ENCODE data around the gene INPP5A.
"Not testable (repeated sequence)": the region's sequence is repeated elsewhere in the genome, so short reads cannot be mapped to it uniquely, and the experiment has no call there.

INPP5A gene

GRCh38 chr10:132792099-132792498 is 254.5 kb downstream of the INPP5A start:
- DNase-seq (ENCODE audit: extremely low spot score, insufficient read length, low read depth); FAIRE-seq: not testable (repeated sequence)

- FAIRE-seq (no peak), DNase-seq (ENCODE audit: extremely low spot score, insufficient read length, low read depth) (no peak)
These were observed 255.2 kb downstream of the INPP5A start for GRCh38 chr10:132792796-132793195.

- no peak for FAIRE-seq
- DNase-seq (ENCODE audit: extremely low spot score, insufficient read length, low read depth): no peak
These were observed 255.6 kb downstream of the INPP5A start for GRCh38 chr10:132793213-132793612.

- DNase-seq (ENCODE audit: extremely low spot score, insufficient read length, low read depth): no peak
- FAIRE-seq: no peak
These were observed 256.6 kb downstream of the INPP5A start for GRCh38 chr10:132793871-132794849.

- FAIRE-seq (no peak), DNase-seq (ENCODE audit: extremely low spot score, insufficient read length, low read depth) (no peak)
These were observed 259.3 kb downstream of the INPP5A start for GRCh38 chr10:132796846-132797245.

- not testable (repeated sequence) for DNase-seq (ENCODE audit: extremely low spot score, insufficient read length, low read depth); FAIRE-seq
These were observed 260.4 kb downstream of the INPP5A start for GRCh38 chr10:132797986-132798385.

- FAIRE-seq: no peak
- DNase-seq (ENCODE audit: extremely low spot score, insufficient read length, low read depth): no peak
These were observed 260.8 kb downstream of the INPP5A start for GRCh38 chr10:132798403-132798802.

- FAIRE-seq: no peak
- DNase-seq (ENCODE audit: extremely low spot score, insufficient read length, low read depth): no peak
These were observed 261.3 kb downstream of the INPP5A start for GRCh38 chr10:132798876-132799275.

- no peak for FAIRE-seq
These were observed 262.3 kb downstream of the INPP5A start for GRCh38 chr10:132799865-132800264.

GRCh38 chr10:132802048-132802447 is 264.5 kb downstream of the INPP5A start:
- DNase-seq (ENCODE audit: extremely low spot score, insufficient read length, low read depth): no peak
- no peak for FAIRE-seq

More at GRCh38 chr10:132799865-132800264, 262.3 kb downstream of the INPP5A start:
- DNase-seq (ENCODE audit: extremely low spot score, insufficient read length, low read depth): no peak

GRCh38 chr10:132802694-132803320 is 265.2 kb downstream of the INPP5A start:
- FAIRE-seq: no peak
- DNase-seq (ENCODE audit: extremely low spot score, insufficient read length, low read depth): no peak

- DNase-seq (ENCODE audit: extremely low spot score, insufficient read length, low read depth) (no peak), FAIRE-seq (no peak)
These were observed 266.0 kb downstream of the INPP5A start for GRCh38 chr10:132803416-132804210.

GRCh38 chr10:132804287-132804686 is 266.7 kb downstream of the INPP5A start:
- FAIRE-seq (no peak), DNase-seq (ENCODE audit: extremely low spot score, insufficient read length, low read depth) (no peak)

- FAIRE-seq (no peak), DNase-seq (ENCODE audit: extremely low spot score, insufficient read length, low read depth) (no peak)
These were observed 267.3 kb downstream of the INPP5A start for GRCh38 chr10:132804785-132805426.

GRCh38 chr10:132805599-132805998 is 268.0 kb downstream of the INPP5A start:
- DNase-seq (ENCODE audit: extremely low spot score, insufficient read length, low read depth): no peak
- no peak for FAIRE-seq

GRCh38 chr10:132806110-132806509 is 268.5 kb downstream of the INPP5A start:
- FAIRE-seq (no peak), DNase-seq (ENCODE audit: extremely low spot score, insufficient read length, low read depth) (no peak)

GRCh38 chr10:132806561-132807003 is 269.0 kb downstream of the INPP5A start:
- DNase-seq (ENCODE audit: extremely low spot score, insufficient read length, low read depth): no peak
- no peak for FAIRE-seq

GRCh38 chr10:132807621-132808049 is 270.0 kb downstream of the INPP5A start:
- DNase-seq (ENCODE audit: extremely low spot score, insufficient read length, low read depth) (no peak), FAIRE-seq (no peak)

GRCh38 chr10:132808383-132809231 is 271.0 kb downstream of the INPP5A start:
- no peak for FAIRE-seq

More at GRCh38 chr10:132808383-132809231, 271.0 kb downstream of the INPP5A start:
- DNase-seq (ENCODE audit: extremely low spot score, insufficient read length, low read depth): no peak

All from GM18507 (cell line).